IPS-20b (cell line): ENCODE results near the gene CHIC2.

ENCODE experiments used
- H3K27ac ChIP-seq: one replicate; pipeline ENCODE4 v1.5.1; 2013; ENCODE audit warnings: low read length
- H3K27me3 ChIP-seq: 2 replicates; pipeline ENCODE4 v1.6.1; 2013; ENCODE audit warnings: mild to moderate bottlenecking, low read length, inconsistent platforms; ENCODE audit not compliant: insufficient read depth
- H3K36me3 ChIP-seq: 2 replicates; pipeline ENCODE4 v1.6.1; 2013; ENCODE audit warnings: low read depth, mild to moderate bottlenecking, inconsistent platforms, low read length, moderate library complexity; ENCODE audit not compliant: insufficient read depth
- H3K4me1 ChIP-seq: 2 replicates; pipeline ENCODE4 v1.6.1; 2013; ENCODE audit warnings: mild to moderate bottlenecking, control low read depth, inconsistent platforms, low read length, moderate library complexity; ENCODE audit not compliant: insufficient read depth
- H3K4me3 ChIP-seq: 2 replicates; pipeline ENCODE4 v1.5.1; 2013; ENCODE audit warnings: mild to moderate bottlenecking, low read length, inconsistent platforms
- H3K9ac ChIP-seq: 2 replicates; pipeline ENCODE4 v1.6.1; 2013; ENCODE audit warnings: low read depth, mild to moderate bottlenecking, inconsistent platforms, low read length, moderate library complexity
- H3K9me3 ChIP-seq: 2 replicates; pipeline ENCODE4 v1.6.1; 2013; ENCODE audit warnings: mild to moderate bottlenecking, low read depth, low read length, inconsistent platforms; ENCODE audit not compliant: insufficient read depth

Gene CHIC2

GRCh38 chr4:53962516-53963225 is 101.7 kb downstream of the CHIC2 start:
- Histone ChIP-seq H3K4me3 (no peak overlapping the region), H3K27ac (no peak overlapping the region), H3K9ac (no peak overlapping the region), H3K4me1 (0 out of 2 replicates have a peak, but pooled peaks cover 8% of the 10 kb centered on the region), H3K27me3 (peaks cover 4% of the 10 kb centered on the region), H3K36me3 (no peaks in the 10 kb centered on the region), H3K9me3 (no peaks in the 10 kb centered on the region)

GRCh38 chr4:53961351-53961750 is 103.1 kb downstream of the CHIC2 start:
- Histone ChIP-seq H3K36me3 (no peaks in the 10 kb centered on the region), H3K4me3 (no peak overlapping the region), H3K4me1 (0 out of 2 replicates have a peak, but pooled peaks cover 8% of the 10 kb centered on the region), H3K9me3 (no peaks in the 10 kb centered on the region), H3K27ac (no peak overlapping the region), H3K27me3 (peaks cover 4% of the 10 kb centered on the region), H3K9ac (no peak overlapping the region)

- Histone ChIP-seq H3K9ac (no peak overlapping the region), H3K27me3 (peaks cover 1% of the 10 kb centered on the region), H3K4me3 (no peak overlapping the region), H3K36me3 (no peaks in the 10 kb centered on the region), H3K9me3 (no peaks in the 10 kb centered on the region), H3K4me1 (0 out of 2 replicates have a peak, but pooled peaks cover 8% of the 10 kb centered on the region), H3K27ac (no peak overlapping the region)
These were observed 103.6 kb downstream of the CHIC2 start for GRCh38 chr4:53960843-53961242.
